Neuronal stem cell (in vitro differentiated cells): ENCODE results near the gene PRDM4.
A peak's percentile ranks its signal among the peaks of the same experiment; 100 is the strongest.
"Not testable (repeated sequence)": the region's sequence is repeated elsewhere in the genome, so short reads cannot be mapped to it uniquely, and the experiment has no call there.

Source experiments
- DNase-seq: peaks from one replicate; pipeline ENCODE4 v3.0.0-alpha.2; 2013; ENCODE audit warnings: low spot score
- H2AFZ ChIP-seq: one replicate; pipeline ENCODE4 v1.6.1; 2013; ENCODE audit warnings: mild to moderate bottlenecking, low read length, inconsistent platforms
- H2AK5ac ChIP-seq: 2 replicates; pipeline ENCODE4 v1.6.1; 2013; ENCODE audit warnings: low read depth, mild to moderate bottlenecking, inconsistent platforms, low read length, moderate library complexity, mixed read lengths
- H2BK120ac ChIP-seq: 2 replicates; pipeline ENCODE4 v1.6.1; 2013; ENCODE audit warnings: low read depth, mild to moderate bottlenecking, inconsistent platforms, low read length, moderate library complexity, mixed read lengths
- H2BK12ac ChIP-seq: one replicate; pipeline ENCODE4 v1.6.1; 2013; ENCODE audit warnings: low read length, inconsistent platforms
- H2BK15ac ChIP-seq: 2 replicates; pipeline ENCODE4 v1.6.1; 2013; ENCODE audit warnings: mild to moderate bottlenecking, low read length, inconsistent platforms, mixed read lengths
- H2BK5ac ChIP-seq: one replicate; pipeline ENCODE4 v1.6.1; 2013; ENCODE audit warnings: inconsistent platforms, mild to moderate bottlenecking, low read length, moderate library complexity
- H3K14ac ChIP-seq: one replicate; pipeline ENCODE4 v1.6.1; 2013; ENCODE audit warnings: low read length, inconsistent platforms
- H3K18ac ChIP-seq: 2 replicates; pipeline ENCODE4 v1.6.1; 2013; ENCODE audit warnings: low read length, inconsistent platforms
- H3K23ac ChIP-seq: 2 replicates; pipeline ENCODE4 v1.6.1; 2013; ENCODE audit warnings: low read depth, mild to moderate bottlenecking, mixed read lengths, low read length, inconsistent platforms; ENCODE audit not compliant: poor library complexity
- H3K27ac ChIP-seq: replicated peaks from 3 replicates; pipeline ENCODE4 v1.5.1; 2013; ENCODE audit warnings: low read length, inconsistent platforms
- H3K27me3 ChIP-seq, 3 experiments: 2 replicates each; pipeline ENCODE4 v1.6.1; 2013; ENCODE audit warnings: low read length in 3 of 3, mild to moderate bottlenecking in 2 of 3, inconsistent platforms in 1 of 3, low read depth in 1 of 3, mixed read lengths in 1 of 3, moderate library complexity in 1 of 3; ENCODE audit not compliant: control insufficient read depth in 3 of 3, insufficient read depth in 3 of 3
- H3K36me3 ChIP-seq, 2 donors: replicated peaks in 1 of 2; 2 replicates each; pipeline ENCODE4 v1.6.1; 2013; ENCODE audit warnings: low read length in 2 of 2; ENCODE audit not compliant: control insufficient read depth in 2 of 2, insufficient read depth in 2 of 2
- H3K4ac ChIP-seq: 2 replicates; pipeline ENCODE4 v1.6.1; 2013; ENCODE audit warnings: inconsistent platforms, mild to moderate bottlenecking, low read length, moderate library complexity
- H3K4me1 ChIP-seq, 2 donors: 1 replicate in 1 of 2; 2 replicates in 1 of 2; pipeline ENCODE4 v1.6.1; 2013; ENCODE audit warnings: low read length in 2 of 2, low read depth in 1 of 2; ENCODE audit not compliant: control insufficient read depth in 2 of 2, insufficient read depth in 1 of 2
- H3K4me2 ChIP-seq: one replicate; pipeline ENCODE4 v1.6.1; 2013; ENCODE audit warnings: mild to moderate bottlenecking, low read length, inconsistent platforms; ENCODE audit not compliant: insufficient read depth, poor library complexity, severe bottlenecking
- H3K4me3 ChIP-seq, 2 donors: 2 replicates each; pipeline ENCODE4 v1.5.1; 2013; ENCODE audit warnings: low read length in 2 of 2, mild to moderate bottlenecking in 2 of 2, inconsistent platforms in 1 of 2, moderate library complexity in 1 of 2
- H3K79me1 ChIP-seq: one replicate; pipeline ENCODE4 v1.6.1; 2013; ENCODE audit warnings: low read depth, mild to moderate bottlenecking, inconsistent platforms, low read length, moderate library complexity
- H3K9ac ChIP-seq: one replicate; pipeline ENCODE4 v1.6.1; 2013; ENCODE audit warnings: mild to moderate bottlenecking, low read depth, low read length, inconsistent platforms; ENCODE audit not compliant: poor library complexity
- H3K9me3 ChIP-seq, 2 donors: replicated peaks in 1 of 2; 2 replicates each; pipeline versions ENCODE3 to v1.6.1; 2013; ENCODE audit warnings: low read length in 2 of 2, mild to moderate bottlenecking in 2 of 2, inconsistent platforms in 1 of 2, low read depth in 1 of 2, mixed read lengths in 1 of 2, moderate library complexity in 1 of 2; ENCODE audit not compliant: control insufficient read depth in 2 of 2, insufficient read depth in 1 of 2
- H4K8ac ChIP-seq: one replicate; pipeline ENCODE4 v1.6.1; 2013; ENCODE audit warnings: low read depth, mild to moderate bottlenecking, inconsistent platforms, low read length, moderate library complexity
- H4K91ac ChIP-seq: one replicate; pipeline ENCODE4 v1.6.1; 2013; ENCODE audit warnings: low read length, low read depth, mild to moderate bottlenecking, inconsistent platforms; ENCODE audit not compliant: poor library complexity
- WGBS, 2 donors: extraction: QIAGEN DNeasy Blood & Tissue Kit; methylation state at CpG; one replicate each; pipeline ENCODE4 v1.1.7; 2013; ENCODE audit warnings: missing lambda C conversion rate in 2 of 2, mixed read lengths in 1 of 2; ENCODE audit not compliant: insufficient read length in 2 of 2, insufficient replicate concordance in 1 of 2; ENCODE audit errors: extremely low coverage in 2 of 2; 5-methylcytosine and 5-hydroxymethylcytosine counted together

Gene PRDM4

DNA sequence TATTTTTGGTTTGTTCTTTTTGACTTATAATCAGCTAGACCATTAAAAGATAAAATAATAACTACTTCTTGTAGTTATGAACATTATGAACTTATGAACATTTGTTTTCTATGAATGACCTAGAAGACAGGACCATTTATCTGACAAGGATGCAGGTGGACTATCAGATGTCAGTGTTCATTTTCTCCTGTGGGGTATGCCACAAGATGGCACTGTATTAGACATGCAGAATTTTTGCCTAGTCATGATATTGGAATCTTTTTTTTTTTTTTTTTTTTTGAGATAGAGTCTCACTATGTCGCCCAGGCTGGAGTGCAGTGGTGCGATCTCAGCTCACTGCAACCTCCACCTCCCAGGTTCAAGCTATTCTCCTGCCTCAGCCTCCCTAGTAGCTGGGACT lies 65.2 kb downstream of the PRDM4 start:
- not testable (repeated sequence) for H2AFZ ChIP-seq, H2BK5ac ChIP-seq, H4K8ac ChIP-seq, H3K23ac ChIP-seq, H3K27ac ChIP-seq, H2BK120ac ChIP-seq, H2BK12ac ChIP-seq, H3K27me3 ChIP-seq, H3K18ac ChIP-seq, H3K4ac ChIP-seq, H3K4me2 ChIP-seq, DNase-seq, H4K91ac ChIP-seq, H3K4me1 ChIP-seq, H3K9ac ChIP-seq, H3K79me1 ChIP-seq, H3K14ac ChIP-seq, H2BK15ac ChIP-seq, H3K4me3 ChIP-seq, H2AK5ac ChIP-seq
- Histone ChIP-seq H3K36me3 (peaks cover 18 to 97% of the 10 kb centered on the region in 2 donors), H3K9me3 (peaks cover under 1 to 11% of the 10 kb centered on the region in 2 donors)
- WGBS, 2 donors = no CpG with 5 or more reads among the region's 2 CpGs

DNA sequence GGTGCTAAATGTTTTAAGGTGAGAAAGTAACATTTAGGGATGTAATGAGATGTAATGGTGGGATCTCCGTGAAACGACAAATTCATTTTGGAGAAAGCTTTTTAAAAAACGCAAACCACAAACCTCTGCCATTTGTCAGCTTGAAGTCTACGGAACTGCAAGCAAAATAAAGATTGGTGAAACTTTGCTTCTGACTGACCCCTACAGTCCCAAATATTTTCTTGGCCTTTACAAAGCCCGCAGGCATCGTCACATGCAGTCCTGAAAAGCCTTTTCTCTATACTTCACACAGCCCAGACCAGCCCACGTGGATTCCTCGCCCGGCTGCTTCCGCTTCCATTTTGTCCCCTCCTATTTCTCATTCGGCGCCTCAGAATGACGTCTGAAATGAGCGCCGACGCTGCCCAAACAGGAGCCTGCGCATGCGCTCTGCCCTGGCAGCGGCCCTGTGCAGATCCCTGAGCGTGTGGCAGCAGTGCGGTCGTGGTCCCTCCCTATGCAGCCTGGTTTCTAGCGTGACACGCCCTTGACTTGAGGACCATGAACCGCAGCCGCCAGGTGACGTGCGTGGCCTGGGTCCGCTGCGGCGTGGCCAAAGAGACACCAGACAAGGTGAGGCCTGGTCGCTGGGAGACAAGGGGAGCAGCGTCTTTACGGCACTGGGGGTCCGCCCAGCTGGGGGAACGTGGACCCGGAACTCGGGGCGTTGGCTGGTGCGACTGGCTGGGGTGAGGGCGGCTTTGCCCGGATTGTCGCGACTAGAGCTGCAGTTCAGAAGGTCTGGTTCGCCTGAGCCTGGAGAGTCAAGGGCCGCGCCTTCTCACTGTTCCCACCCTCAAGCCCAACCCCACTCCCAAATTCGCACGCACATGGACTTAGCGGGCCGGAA lies 75.3 kb downstream of the PRDM4 start, which contains the start of gene PWP1:
Gene PWP1 (plus strand): TSS at position 440 of the 889 bp plus-strand sequence. CDS start 101 bp downstream, at position 541.
- H3K18ac ChIP-seq = peak within 1 kb of the TSS; percentile 93
- no peak within 1 kb of the TSS for H2BK120ac ChIP-seq
- peak within 1 kb of the TSS; percentile 49 for H3K27ac ChIP-seq
- peak within 1 kb of the TSS; percentile 41 for H2BK15ac ChIP-seq
- H3K23ac ChIP-seq = peak within 1 kb of the TSS; percentile 80
- peak; percentile 98 for DNase-seq
- peak within 1 kb of the TSS; percentile 97 for H2AFZ ChIP-seq
- peak within 1 kb of the TSS; percentile 100 for H3K9ac ChIP-seq
- H3K9me3 ChIP-seq = no peaks in the 10 kb centered on the region
- peak within 1 kb of the TSS; percentile 28 for H2AK5ac ChIP-seq
- H3K4me2 ChIP-seq = peak within 1 kb of the TSS; percentile 78
- peaks cover 0 to 12% (median 0%) of the 10 kb centered on the region in 3 experiments for H3K27me3 ChIP-seq
- peak within 1 kb of the TSS; percentile 25 for H3K14ac ChIP-seq
- no peak within 1 kb of the TSS for H2BK12ac ChIP-seq
- H3K36me3 ChIP-seq = peaks cover 5 to 32% of the 10 kb centered on the region in 2 donors
- H3K4me3 ChIP-seq = peak within 1 kb of the TSS; percentile 98 to 99
- no CpG with 5 or more reads among the region's 51 CpGs for WGBS, 2 donors
- H3K4me1 ChIP-seq = peaks cover 4 to 8% of the 10 kb centered on the region in 2 donors
- peak within 1 kb of the TSS; percentile 54 for H3K4ac ChIP-seq
- H4K91ac ChIP-seq = no peak within 1 kb of the TSS
- peak within 1 kb of the TSS; percentile 25 for H2BK5ac ChIP-seq
- H4K8ac ChIP-seq = no peak within 1 kb of the TSS
- peaks cover 7% of the 10 kb centered on the region for H3K79me1 ChIP-seq

GRCh38 chr12:107684990-107685359 lies 76.0 kb downstream of the PRDM4 start:
- Histone ChIP-seq H3K23ac (no peak overlapping the region), H3K27me3 (peaks cover 0 to 17% (median 0%) of the 10 kb centered on the region in 3 experiments), H3K14ac (no peak overlapping the region), H2AFZ (peak overlapping the region; percentile 97), H2BK15ac (no peak overlapping the region), H2BK12ac (no peak overlapping the region), H3K18ac (no peak overlapping the region), H3K4me1 (peaks cover 4 to 8% of the 10 kb centered on the region in 2 donors), H3K9me3 (no peaks in the 10 kb centered on the region), H3K79me1 (peaks cover 7% of the 10 kb centered on the region), H2AK5ac (no peak overlapping the region), H3K4ac (no peak overlapping the region), H2BK5ac (no peak overlapping the region), H3K27ac (no peak overlapping the region), H3K9ac (no peak overlapping the region), H4K8ac (no peak overlapping the region), H3K4me3 (peak overlapping the region in 1 of 2 donors; percentile 99), H4K91ac (no peak overlapping the region), H2BK120ac (no peak overlapping the region), H3K36me3 (peaks cover 5 to 26% of the 10 kb centered on the region in 2 donors), H3K4me2 (peak overlapping the region; percentile 58)
- WGBS, 2 donors = no CpG with 5 or more reads among the region's 9 CpGs
- DNase-seq = no peak
